PC-9 (cell line): Measurements from ENCODE around the gene UQCRC1. TPM values are rescaled to one million over a fixed set of nuclear protein-coding genes. Genes with fewer than 3 reads are reported as not detected.

Source experiments
- Bru-seq: library from RNA; stranded (reverse); fragments of 400-500 nt; gene quantifications from one replicate; lab custom pipeline; 2021; lab: Mats Ljungman, UMichigan
- BruChase-seq, 2 experiments: library from RNA; stranded (reverse); fragments of 400-500 nt; gene quantifications; one replicate each; lab custom pipeline; 2021; lab: Mats Ljungman, UMichigan
- BruUV-seq: library from RNA; stranded (reverse); fragments of 400-500 nt; replicated peaks from 2 replicates; lab custom pipeline; 2021; lab: Mats Ljungman, UMichigan
- CTCF ChIA-PET: fragments of 300-600 bp; sonication (Branson Sonifier 250); formaldehyde crosslinking; loops from one replicate; lab custom pipeline; 2022; ENCODE audit warnings: antibody characterized with exemption; lab: Charles Lee
- POLR2A ChIA-PET: fragments of 300-600 bp; sonication (Branson Sonifier 250); formaldehyde crosslinking; loops from one replicate; lab custom pipeline; 2022; ENCODE audit warnings: antibody characterized with exemption; ENCODE audit not compliant: unreplicated experiment; lab: Charles Lee
- DNase-seq, 2 experiments: peaks; one replicate each; pipeline versions ENCODE4 v3.0.0 to v3.0.0-alpha.2; 2015 to 2022; ENCODE audit warnings: mixed read lengths in 1 of 2
- H2AFZ ChIP-seq: fragments of 200-600 bp; sonication (generic); 2 replicates; pipeline ENCODE4 v1.8.1; 2017; ENCODE audit warnings: antibody characterized with exemption
- H3F3A ChIP-seq: fragments of 200-600 bp; sonication (generic); 2 replicates; pipeline ENCODE4 v1.8.1; 2017; ENCODE audit warnings: antibody characterized with exemption, mild to moderate bottlenecking, low read depth; ENCODE audit not compliant: insufficient read depth
- H3K27ac ChIP-seq: fragments of 200-600 bp; sonication (generic); 2 replicates; pipeline ENCODE4 v1.6.1; 2016; ENCODE audit warnings: mixed run types
- H3K27me3 ChIP-seq: fragments of 200-600 bp; sonication (generic); 2 replicates; pipeline ENCODE4 v1.6.1; 2016; ENCODE audit warnings: low read depth, mixed run types; ENCODE audit not compliant: insufficient read depth
- H3K36me3 ChIP-seq: fragments of 200-600 bp; sonication (generic); 2 replicates; pipeline ENCODE4 v1.6.1; 2016; ENCODE audit warnings: low read depth, mixed run types
- H3K4me1 ChIP-seq: fragments of 200-600 bp; sonication (generic); replicated peaks from 2 replicates; pipeline ENCODE4 v1.6.1; 2016; ENCODE audit warnings: mixed run types; ENCODE audit not compliant: insufficient read depth
- H3K4me2 ChIP-seq: fragments of 200-600 bp; sonication (generic); 2 replicates; pipeline ENCODE4 v1.6.1; 2017; ENCODE audit warnings: mixed run types
- H3K4me3 ChIP-seq: fragments of 200-600 bp; sonication (generic); 2 replicates; pipeline ENCODE4 v1.6.1; 2016; ENCODE audit warnings: mixed run types
- H3K79me2 ChIP-seq: fragments of 200-600 bp; sonication (generic); 2 replicates; pipeline ENCODE4 v1.6.1; 2017; ENCODE audit warnings: low read depth, mixed run types
- H3K9me2 ChIP-seq: fragments of 200-600 bp; sonication (generic); 2 replicates; pipeline ENCODE4 v1.8.1; 2017; ENCODE audit warnings: mild to moderate bottlenecking; ENCODE audit not compliant: insufficient read depth
- H3K9me3 ChIP-seq: fragments of 200-600 bp; sonication (generic); 2 replicates; pipeline ENCODE4 v1.8.1; 2016; ENCODE audit warnings: low read depth; ENCODE audit not compliant: insufficient read depth
- H4K20me1 ChIP-seq: fragments of 200-600 bp; sonication (generic); 2 replicates; pipeline ENCODE4 v1.8.1; 2017; ENCODE audit not compliant: insufficient read depth
- CTCF ChIP-seq: fragments of 200-600 bp; sonication (generic); conservative IDR thresholded peaks from 2 replicates; pipeline ENCODE4 v1.6.1; 2017; ENCODE audit warnings: mixed run types, antibody characterized with exemption, mild to moderate bottlenecking, moderate library complexity
- EZH2 ChIP-seq: fragments of 200-600 bp; sonication (generic); IDR thresholded peaks from 2 replicates; pipeline ENCODE4 v1.8.0; 2017; ENCODE audit warnings: antibody characterized with exemption, low read depth
- intact Hi-C: fragments of 100-400 bp; cut with micrococcal nuclease; formaldehyde crosslinking; loops from one replicate; pipeline ENCODE4 v1.10.0; 2022; ENCODE audit not compliant: unreplicated experiment
- long read RNA-seq: library from polyadenylated mRNA; stranded (forward); transcript quantifications from one replicate; pipeline ENCODE4 v2.0.0, GENCODE V29; 2022
- total RNA-seq: library from RNA; stranded (reverse); gene quantifications from 2 replicates; pipeline ENCODE4 v1.2.3, GENCODE V29; 2021

Gene UQCRC1
- 255 and 264 TPM in 2 replicates for total RNA-seq
- Bru-seq, nascent RNA = percentile 68 among the genes with signal in this experiment
- percentile 72 among the genes with signal in this experiment for BruChase-seq, experiment 1, labeled RNA remaining after a 2-hour chase
- percentile 89 among the genes with signal in this experiment for BruChase-seq, experiment 2, labeled RNA remaining after a 6-hour chase
- long read RNA-seq, transcript UQCRC1-201 (13 exons, 1,985 nt) = major isoform, 657 of 749 reads
- long read RNA-seq, partial matches to known transcripts = 28 of 749 reads
- long read RNA-seq, other reads (novel, unspliced or antisense) = 64 of 749 reads

GRCh38 chr3:48609088-48610005, at the start of gene UQCRC1:
Gene UQCRC1 (minus strand): TSS chr3:48609646. CDS start chr3:48609620, 26 bp downstream.
- Histone ChIP-seq H3K4me3 (peak within 1 kb of the TSS; percentile 65), H3K79me2 (peaks cover 19% of the 10 kb centered on the region), H4K20me1 (no peaks in the 10 kb centered on the region), H3K4me1 (peaks cover 22% of the 10 kb centered on the region), H3K9me2 (no peaks in the 10 kb centered on the region), H2AFZ (peak within 1 kb of the TSS; percentile 88), H3F3A (peaks cover 16% of the 10 kb centered on the region), H3K36me3 (0 out of 2 replicates have a peak, but pooled peaks cover 3% of the 10 kb centered on the region), H3K9me3 (no peaks in the 10 kb centered on the region), H3K27me3 (no peaks in the 10 kb centered on the region), H3K27ac (peak within 1 kb of the TSS; percentile 54), H3K4me2 (peak within 1 kb of the TSS; percentile 85)
- ChIA-PET POLR2A (no interaction called here), CTCF (interaction anchor here (0.6 kb wide), 1 partner anchor 1144 kb away, joined by 3 read pairs; no protein-coding TSS in a partner anchor)
- intact Hi-C loops = loop anchor here (1.0 to 2.0 kb wide), 3 partner anchors 11 to 44 kb away; partner anchors contain the start of gene SLC26A6
- DNase-seq = peak; percentile 79 to 93
- TF ChIP-seq EZH2 (no peak), CTCF (peak; percentile 60; the same call in 1 of the 2 replicates)
- BruUV-seq = no TSS peak

GRCh38 chr3:48656841-48657281, 47.4 kb upstream of the UQCRC1 start:
- Histone ChIP-seq H3K9me3 (no peaks in the 10 kb centered on the region; the same call in 1 of the 2 replicates), H3F3A (no peaks in the 10 kb centered on the region), H3K36me3 (no peaks in the 10 kb centered on the region), H3K4me2 (no peak overlapping the region), H2AFZ (no peak overlapping the region), H3K4me3 (no peak overlapping the region), H3K27ac (no peak overlapping the region), H3K9me2 (no peaks in the 10 kb centered on the region), H3K27me3 (no peaks in the 10 kb centered on the region), H3K4me1 (no peaks in the 10 kb centered on the region), H4K20me1 (no peaks in the 10 kb centered on the region), H3K79me2 (no peaks in the 10 kb centered on the region)
- DNase-seq = no peak
- POLR2A ChIA-PET = no interaction called here
- CTCF ChIA-PET = no interaction called here
- no TSS peak for BruUV-seq
- TF ChIP-seq EZH2 (no peak), CTCF (no peak)
- intact Hi-C loops = no loop called here
